GM12872 (cell line): ENCODE measurements around the gene CCDC141.

Experiments
- CTCF ChIP-seq: IDR thresholded peaks from 3 replicates; pipeline ENCODE4 v1.5.1; 2011; ENCODE audit warnings: low read depth, mild to moderate bottlenecking, low read length, moderate library complexity; ENCODE audit not compliant: insufficient read depth

The CCDC141 gene

GRCh38 chr2:178787155-178787554 lies 262.8 kb downstream of the CCDC141 start:
- TF ChIP-seq CTCF, result no peak

GRCh38 chr2:178783889-178784288 lies 266.0 kb downstream of the CCDC141 start:
- no peak for TF ChIP-seq CTCF

- TF ChIP-seq CTCF, result no peak
Measured at GRCh38 chr2:178782236-178782635, 267.7 kb downstream of the CCDC141 start.
